HEK293T (cell line): ENCODE measurements around the gene MIPOL1.

Source experiments
- CTCF ChIA-PET: fragments of 350-600 bp; formaldehyde crosslinking; extraction: SDS; loops from one replicate; lab custom pipeline; 2021; ENCODE audit warnings: antibody characterized with exemption, inconsistent platforms; lab: Yijun Ruan, JAX
- POLR2A ChIA-PET: fragments of 350-600 bp; formaldehyde crosslinking; extraction: SDS; loops from one replicate; lab custom pipeline; 2020; ENCODE audit warnings: antibody characterized with exemption, inconsistent platforms; lab: Yijun Ruan, JAX
- DNase-seq: peaks from one replicate; pipeline ENCODE4 v3.0.0; 2012; ENCODE audit warnings: mixed read lengths; ENCODE audit errors: extremely low spot score
- ARNT ChIP-seq: fragments of 450-650 bp; IDR thresholded peaks from 2 replicates; pipeline ENCODE4 v1.6.1; 2017; ENCODE audit warnings: mild to moderate bottlenecking
- BHLHE40 ChIP-seq: fragments of 450-650 bp; IDR thresholded peaks from 2 replicates; pipeline ENCODE4 v1.6.1; 2016; ENCODE audit warnings: mild to moderate bottlenecking, moderate library complexity, borderline replicate concordance
- CTBP1 ChIP-seq: fragments of 450-650 bp; IDR thresholded peaks from 2 replicates; pipeline ENCODE4 v1.6.1; 2016; ENCODE audit warnings: borderline replicate concordance
- ELF4 ChIP-seq: fragments of 450-650 bp; IDR thresholded peaks from 2 replicates; pipeline ENCODE4 v1.6.1; 2017; ENCODE audit warnings: antibody characterized with exemption
- FOXA1 ChIP-seq: fragments of 450-650 bp; IDR thresholded peaks from 2 replicates; pipeline ENCODE4 v1.6.1; 2016; ENCODE audit warnings: mild to moderate bottlenecking
- FOXK2 ChIP-seq: fragments of 450-650 bp; IDR thresholded peaks from 2 replicates; pipeline ENCODE4 v1.6.1; 2016; ENCODE audit warnings: mild to moderate bottlenecking
- FOXM1 ChIP-seq: fragments of 450-650 bp; IDR thresholded peaks from 2 replicates; pipeline ENCODE4 v1.6.1; 2017; ENCODE audit warnings: mild to moderate bottlenecking, borderline replicate concordance
- HDGF ChIP-seq: fragments of 450-650 bp; IDR thresholded peaks from 2 replicates; pipeline ENCODE4 v1.6.1; 2017; ENCODE audit warnings: antibody characterized with exemption, borderline replicate concordance
- L3MBTL2 ChIP-seq: fragments of 450-650 bp; conservative IDR thresholded peaks from 2 replicates; pipeline ENCODE4 v1.6.1; 2016; ENCODE audit warnings: mild to moderate bottlenecking
- LEF1 ChIP-seq: fragments of 450-650 bp; IDR thresholded peaks from 2 replicates; pipeline ENCODE4 v1.6.1; 2017; ENCODE audit warnings: mild to moderate bottlenecking, borderline replicate concordance
- NFRKB ChIP-seq: fragments of 450-650 bp; IDR thresholded peaks from 2 replicates; pipeline ENCODE4 v1.6.1; 2016; ENCODE audit warnings: mild to moderate bottlenecking, moderate library complexity
- PKNOX1 ChIP-seq: fragments of 450-650 bp; IDR thresholded peaks from 2 replicates; pipeline ENCODE4 v1.6.1; 2016
- SP1 ChIP-seq: fragments of 450-650 bp; IDR thresholded peaks from 2 replicates; pipeline ENCODE4 v1.6.1; 2017
- SUZ12 ChIP-seq: fragments of 450-650 bp; IDR thresholded peaks from 2 replicates; pipeline ENCODE4 v1.6.1; 2016; ENCODE audit warnings: mild to moderate bottlenecking
- TARDBP ChIP-seq: fragments of 450-650 bp; IDR thresholded peaks from 2 replicates; pipeline ENCODE4 v1.6.1; 2016
- ZNF384 ChIP-seq: fragments of 450-650 bp; IDR thresholded peaks from 2 replicates; pipeline ENCODE4 v1.6.1; 2016

MIPOL1 gene

GRCh38 chr14:37252434-37252833, 54.7 kb downstream of the MIPOL1 start:
- ChIA-PET CTCF (no interaction called here), POLR2A (no interaction called here)
- DNase-seq = no peak
- TF ChIP-seq NFRKB = no peak
- no peak for TF ChIP-seq ELF4
- no peak for TF ChIP-seq LEF1
- no peak for TF ChIP-seq CTBP1
- TF ChIP-seq FOXA1 = no peak
- TF ChIP-seq HDGF = no peak
- no peak for TF ChIP-seq SUZ12
- no peak for TF ChIP-seq PKNOX1
- no peak for TF ChIP-seq BHLHE40
- no peak for TF ChIP-seq FOXK2
- TF ChIP-seq ARNT = no peak
- TF ChIP-seq ZNF384 = no peak
- TF ChIP-seq L3MBTL2 = no peak
- no peak for TF ChIP-seq SP1

GRCh38 chr14:37253905-37254304, 56.2 kb downstream of the MIPOL1 start:
- TF ChIP-seq ELF4 = no peak
- no peak for TF ChIP-seq FOXK2
- TF ChIP-seq SP1 = no peak
- no peak for TF ChIP-seq SUZ12
- TF ChIP-seq FOXM1 = no peak
- no peak for TF ChIP-seq TARDBP
- TF ChIP-seq HDGF = no peak
- no peak for TF ChIP-seq ARNT
- no peak for TF ChIP-seq NFRKB
- no peak for DNase-seq
- CTCF ChIA-PET = interaction anchor here (1.2 kb wide), 1 partner anchor 340 kb away, joined by 5 read pairs; no protein-coding TSS in a partner anchor
- POLR2A ChIA-PET = no interaction called here

GRCh38 chr14:37254411-37254947, 56.7 kb downstream of the MIPOL1 start:
- DNase-seq = no peak
- ChIA-PET POLR2A (no interaction called here), CTCF (interaction anchor here (0.6 to 1.2 kb wide), 2 partner anchors 339 to 342 kb away, joined by 3 to 5 read pairs; no protein-coding TSS in a partner anchor)
- TF ChIP-seq L3MBTL2 = no peak
- no peak for TF ChIP-seq CTBP1
- TF ChIP-seq FOXA1 = no peak
- TF ChIP-seq SUZ12 = no peak
- no peak for TF ChIP-seq BHLHE40
- no peak for TF ChIP-seq LEF1
- TF ChIP-seq ZNF384 = no peak
- TF ChIP-seq FOXM1 = no peak
- TF ChIP-seq TARDBP = no peak
- TF ChIP-seq SP1 = no peak
- TF ChIP-seq FOXK2 = no peak
- TF ChIP-seq PKNOX1 = no peak
- TF ChIP-seq NFRKB = no peak
- no peak for TF ChIP-seq ELF4
- TF ChIP-seq ARNT = no peak
- no peak for TF ChIP-seq HDGF

GRCh38 chr14:37257501-37258070, 59.8 kb downstream of the MIPOL1 start:
- TF ChIP-seq LEF1 (no peak), CTBP1 (no peak), PKNOX1 (no peak), BHLHE40 (no peak), ARNT (no peak), FOXM1 (no peak), ELF4 (no peak), SUZ12 (no peak), FOXK2 (no peak)
- ChIA-PET CTCF (no interaction called here), POLR2A (no interaction called here)
- no peak for DNase-seq

GRCh38 chr14:37262649-37263048, 64.9 kb downstream of the MIPOL1 start:
- POLR2A ChIA-PET = interaction anchor here (0.6 kb wide), 1 partner anchor 121 kb away, joined by 3 read pairs; no protein-coding TSS in a partner anchor
- no peak for DNase-seq
- no peak for TF ChIP-seq SUZ12
- TF ChIP-seq HDGF = no peak
- TF ChIP-seq CTBP1 = no peak
- TF ChIP-seq NFRKB = no peak
- TF ChIP-seq ELF4 = no peak
- TF ChIP-seq FOXM1 = no peak
- no peak for TF ChIP-seq ARNT
- no peak for TF ChIP-seq ZNF384
- TF ChIP-seq PKNOX1 = no peak
- TF ChIP-seq FOXA1 = no peak
- no peak for TF ChIP-seq SP1
- TF ChIP-seq FOXK2 = no peak
- no peak for TF ChIP-seq TARDBP
- no peak for TF ChIP-seq L3MBTL2
- CTCF ChIA-PET = no interaction called here
